Measurements from ENCODE around the gene NHERF2. TPM values are rescaled to one million over a fixed set of nuclear protein-coding genes. Genes with fewer than 3 reads are reported as not detected.
A peak's percentile ranks its signal among the peaks of the same experiment; 100 is the strongest.
"Not testable (repeated sequence)": the region's sequence is repeated elsewhere in the genome, so short reads cannot be mapped to it uniquely, and the experiment has no call there.

The NHERF2 gene
- total RNA-seq, 6 experiments from 2014 or later, result 129 to 284 (median 186) TPM

- peak overlapping the region; percentile 43 to 47 (median 47) for H3K4me3 ChIP-seq
- peak overlapping the region; percentile 84 to 87 (median 86) for H3K27ac ChIP-seq
- no peaks in the 10 kb centered on the region for H3K9me3 ChIP-seq
- H3K36me3 ChIP-seq, result peaks cover 0 to 19% (median 1%) of the 10 kb centered on the region in 4 donors
- H3K4me1 ChIP-seq, result peaks cover 0 to 66% (median 22%) of the 10 kb centered on the region in 4 donors
- no peaks in the 10 kb centered on the region for H3K27me3 ChIP-seq
- intact Hi-C loops (cut with DNase I), result no loop called here
- WGBS (ENCODE audit: insufficient coverage, low coverage, low lambda C conversion rate, missing lambda C conversion rate), result 10% methylated on average over 2 of the region's 15 CpGs
- peak in 1 of 4 donors; percentile 11 for ATAC-seq
- DNase-seq, result peak in 1 of 3 donors; percentile 58
- TF ChIP-seq CTCF (IDR thresholded peaks at IDR 0.05) (no peak), POLR2A (IDR thresholded peaks at IDR 0.05) (no peak)
These were observed 5.8 kb downstream of the NHERF2 start for GRCh38 chr16:2032285-2033056.

- peaks cover 0 to 21% (median 3%) of the 10 kb centered on the region in 4 donors for H3K36me3 ChIP-seq
These were observed 6.6 kb downstream of the NHERF2 start for GRCh38 chr16:2033057-2033908.

DNA sequence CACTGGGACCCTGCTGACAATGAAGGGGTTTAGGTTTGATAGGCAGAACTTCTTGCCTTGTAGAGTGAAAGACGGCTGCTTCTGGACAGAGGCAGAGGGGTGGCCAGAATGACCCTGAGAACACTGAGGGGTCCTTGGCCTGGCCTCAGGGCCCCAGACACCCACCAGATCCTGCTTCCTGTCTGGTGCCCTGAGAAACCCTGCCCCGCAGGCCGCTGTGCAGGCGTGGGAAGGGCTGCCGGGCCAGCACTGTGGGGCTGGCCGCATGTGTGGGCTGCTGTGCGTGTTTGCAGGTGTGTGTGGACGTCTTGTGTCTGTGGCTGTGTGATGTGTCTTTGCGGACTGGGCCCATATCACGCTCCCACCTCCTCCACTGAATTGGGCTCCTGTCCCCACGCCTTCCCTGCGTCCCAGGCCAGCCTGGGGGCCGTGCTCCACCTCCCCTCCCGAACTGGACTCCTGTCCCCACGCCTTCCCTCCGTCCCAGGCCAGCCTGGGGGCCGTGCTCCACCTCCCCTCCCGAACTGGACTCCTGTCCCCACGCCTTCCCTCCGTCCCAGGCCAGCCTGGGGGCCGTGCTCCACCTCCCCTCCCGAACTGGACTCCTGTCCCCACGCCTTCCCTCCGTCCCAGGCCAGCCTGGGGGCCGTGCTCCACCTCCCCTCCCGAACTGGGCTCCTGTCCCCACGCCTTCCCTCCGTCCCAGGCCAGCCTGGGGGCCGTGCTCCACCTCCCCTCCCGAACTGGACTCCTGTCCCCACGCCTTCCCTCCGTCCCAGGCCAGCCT is 7.4 kb downstream of the NHERF2 start:
- Histone ChIP-seq H3K27ac (peak overlapping the region; percentile 84 to 96 (median 86)), H3K4me1 (peaks cover 0 to 55% (median 19%) of the 10 kb centered on the region in 4 donors), H3K4me3 (peak overlapping the region; percentile 43 to 81 (median 47)), H3K36me3 (peaks cover 0 to 21% (median 3%) of the 10 kb centered on the region in 4 donors)
- H3K9me3 ChIP-seq; H3K27me3 ChIP-seq; intact Hi-C loops (cut with DNase I): not testable (repeated sequence)
- ATAC-seq (peak in 2 of 4 donors; percentile 0 to 1), DNase-seq (peak in 2 of 3 donors; percentile 68 to 79)
- 66% methylated on average over 3 of the region's 32 CpGs for WGBS (ENCODE audit: insufficient coverage, low coverage, low lambda C conversion rate, missing lambda C conversion rate)

More at GRCh38 chr16:2033057-2033908, 6.6 kb downstream of the NHERF2 start:
- Histone ChIP-seq H3K4me3 (peak overlapping the region; percentile 43 to 47 (median 47)), H3K27ac (peak overlapping the region; percentile 84 to 87 (median 86)), H3K4me1 (peaks cover 0 to 58% (median 22%) of the 10 kb centered on the region in 4 donors), H3K9me3 (no peaks in the 10 kb centered on the region), H3K27me3 (no peaks in the 10 kb centered on the region)
- TF ChIP-seq POLR2A (IDR thresholded peaks at IDR 0.05) (no peak), CTCF (IDR thresholded peaks at IDR 0.05) (no peak)
- intact Hi-C loops (cut with DNase I), result no loop called here
- 0% methylated on average over 4 of the region's 37 CpGs for WGBS (ENCODE audit: insufficient coverage, low coverage, low lambda C conversion rate, missing lambda C conversion rate)
- DNase-seq (peak; percentile 68 to 74 (median 70)), ATAC-seq (peak; percentile 18 to 26 (median 21))

DNA sequence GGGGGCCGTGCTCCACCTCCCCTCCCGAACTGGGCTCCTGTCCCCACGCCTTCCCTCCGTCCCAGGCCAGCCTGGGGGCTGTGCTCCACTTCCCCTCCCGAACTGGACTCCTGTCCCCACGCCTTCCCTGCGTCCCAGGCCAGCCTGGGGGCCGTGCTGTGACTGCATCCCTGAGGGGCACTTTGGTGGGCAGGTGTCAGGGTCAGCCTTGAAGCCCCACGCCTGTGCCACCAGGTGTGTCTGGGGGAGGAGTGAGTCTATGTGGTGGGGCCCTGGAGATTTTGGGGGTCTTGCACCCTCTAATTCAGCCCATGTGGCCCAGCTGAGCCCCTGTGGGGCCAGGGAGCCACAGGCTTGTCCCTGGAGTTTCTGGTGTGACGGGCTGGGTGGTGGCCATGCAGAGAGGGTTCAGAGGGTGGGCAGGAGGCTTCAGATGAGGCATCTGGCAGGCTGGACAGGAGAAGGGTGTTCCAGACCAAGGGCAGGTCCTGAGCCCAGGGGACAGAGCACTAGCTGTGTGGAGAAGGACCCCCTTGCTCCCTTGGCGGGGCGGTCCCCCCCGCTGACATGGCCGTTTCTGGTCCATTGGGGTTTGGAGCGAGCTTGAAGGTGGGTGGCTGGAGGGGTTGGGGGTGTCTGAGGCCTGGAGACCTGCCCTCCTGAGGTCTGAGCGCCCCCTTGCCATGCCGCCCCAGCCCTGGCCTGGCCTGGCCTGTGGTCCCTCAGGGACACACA is 8.2 kb downstream of the NHERF2 start:
- peaks cover 0 to 49% (median 17%) of the 10 kb centered on the region in 4 donors for H3K4me1 ChIP-seq
- WGBS (ENCODE audit: insufficient coverage, low coverage, low lambda C conversion rate, missing lambda C conversion rate), result 10% methylated on average over 8 of the region's 17 CpGs
- TF ChIP-seq CTCF (IDR thresholded peaks at IDR 0.05), result no peak
- no peak for TF ChIP-seq POLR2A (IDR thresholded peaks at IDR 0.05)
- H3K27me3 ChIP-seq, result no peaks in the 10 kb centered on the region
- ATAC-seq (no peak), DNase-seq (peak in 2 of 3 donors; percentile 73)
- peaks cover 0 to 16% (median 3%) of the 10 kb centered on the region in 4 donors for H3K36me3 ChIP-seq
- H3K27ac ChIP-seq, result peak overlapping the region; percentile 86 to 96 (median 87)
- no peaks in the 10 kb centered on the region for H3K9me3 ChIP-seq
- peak overlapping the region; percentile 39 to 81 (median 74) for H3K4me3 ChIP-seq
- intact Hi-C loops (cut with DNase I), result loop anchor here in 1 of 2 donors (5.0 kb wide), 1 partner anchor 117 kb away; no protein-coding TSS in a partner anchor
